HG03159 (cell line): ENCODE results near the gene CHCHD3.
"Not testable (repeated sequence)": the region's sequence is repeated elsewhere in the genome, so short reads cannot be mapped to it uniquely, and the experiment has no call there.

Source experiments
- ATAC-seq: cut with Tn5 transposase; IDR thresholded peaks from one replicate; pipeline ENCODE4 v1.9.1; 2021; ENCODE audit warnings: mild to moderate bottlenecking, moderate library complexity; ENCODE audit not compliant: unreplicated experiment

Gene CHCHD3

DNA sequence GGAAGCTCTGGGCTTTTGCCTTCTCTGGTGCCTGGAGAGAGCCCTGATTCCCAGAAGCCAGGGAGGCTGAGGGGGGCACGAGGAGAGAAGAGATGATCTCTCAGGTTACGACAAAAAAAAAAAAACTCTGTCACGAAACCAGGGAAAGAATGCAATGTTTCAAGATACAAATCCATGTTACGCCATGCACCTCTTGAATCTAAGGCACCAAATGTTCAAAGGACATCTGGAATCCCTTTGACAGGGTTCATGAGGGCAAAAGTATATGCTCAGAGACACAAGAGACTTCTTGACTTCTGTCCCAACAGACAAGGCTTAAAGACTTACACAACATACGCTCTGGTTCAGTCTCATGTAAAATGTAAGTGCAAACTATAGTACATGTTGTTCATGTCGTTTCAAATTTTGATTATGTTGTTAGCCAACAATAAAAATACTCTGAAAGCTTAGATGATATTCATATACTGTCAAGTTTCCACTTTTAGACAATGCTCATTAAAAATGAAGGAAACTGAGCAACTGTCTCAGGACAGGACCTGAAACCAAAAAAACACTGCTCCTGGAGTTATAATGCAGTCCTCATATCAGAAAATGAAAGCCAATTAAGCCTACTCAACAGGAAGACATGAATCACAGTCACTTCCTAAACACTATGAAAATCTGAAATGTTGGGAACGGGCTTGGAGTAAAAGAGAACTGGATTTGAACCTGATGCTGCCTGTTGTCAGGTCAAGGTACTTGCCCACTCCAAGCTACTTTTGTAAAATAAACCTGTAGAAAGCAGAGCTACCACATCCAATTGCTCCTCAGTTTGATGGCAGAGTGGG lies 72.3 kb downstream of the CHCHD3 start:
- no peak for ATAC-seq

DNA sequence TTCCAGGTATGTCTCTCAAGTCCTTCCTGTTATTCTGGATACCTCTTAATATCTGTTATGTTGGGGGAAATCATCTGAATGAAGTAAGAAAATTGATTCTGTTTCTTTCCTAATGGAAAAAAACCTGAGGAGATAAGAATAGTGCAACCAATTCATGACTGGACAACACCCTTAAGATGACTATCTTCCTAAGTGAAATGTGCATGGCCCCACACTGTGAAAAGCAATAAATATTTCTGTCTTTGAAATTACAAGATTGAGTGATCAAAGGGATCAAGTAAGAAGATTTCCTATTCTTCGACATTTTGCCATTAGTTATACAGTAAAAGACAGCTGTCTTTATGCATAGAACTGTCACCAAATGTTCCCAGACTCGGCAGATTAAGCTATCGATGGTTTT lies 73.9 kb downstream of the CHCHD3 start:
- no peak for ATAC-seq

DNA sequence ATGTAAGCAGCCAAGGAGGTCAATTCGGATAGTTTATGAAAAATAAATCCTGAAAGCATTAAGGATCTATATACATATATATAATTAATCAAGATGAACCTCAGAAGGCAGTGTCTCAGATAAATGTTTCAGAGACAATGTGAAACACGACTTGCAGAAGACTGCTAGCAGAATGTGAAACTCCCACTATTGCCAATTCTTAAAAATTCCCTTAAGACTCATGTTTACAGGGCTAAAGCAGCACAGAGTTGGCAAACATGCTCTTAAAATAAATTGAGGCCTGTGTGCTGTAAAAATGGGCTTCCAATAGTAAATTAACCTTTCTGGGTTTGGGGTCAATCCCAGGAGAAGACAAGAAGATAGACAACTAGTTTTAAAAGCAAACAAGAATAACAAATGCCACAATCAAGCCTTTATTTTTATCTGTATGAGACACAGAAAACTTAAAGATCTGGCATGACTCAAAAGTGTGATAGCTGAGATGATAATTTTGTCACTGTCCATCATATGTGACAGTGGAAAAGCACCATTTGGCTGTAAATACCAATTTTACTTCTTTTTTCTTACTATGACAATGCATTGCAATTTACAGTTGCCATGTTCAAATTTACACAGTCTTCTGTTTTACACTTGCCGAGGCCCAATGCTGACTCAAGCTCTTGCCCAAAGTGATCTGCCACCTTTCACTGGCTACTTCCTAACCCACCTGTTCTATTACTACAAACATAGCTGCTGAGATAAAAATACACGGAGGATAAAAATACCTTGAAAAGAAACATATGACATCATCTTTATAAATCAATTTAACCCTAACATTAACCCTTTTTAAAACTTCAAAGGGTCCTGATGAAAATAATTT lies 78.6 kb downstream of the CHCHD3 start:
- ATAC-seq = no peak

DNA sequence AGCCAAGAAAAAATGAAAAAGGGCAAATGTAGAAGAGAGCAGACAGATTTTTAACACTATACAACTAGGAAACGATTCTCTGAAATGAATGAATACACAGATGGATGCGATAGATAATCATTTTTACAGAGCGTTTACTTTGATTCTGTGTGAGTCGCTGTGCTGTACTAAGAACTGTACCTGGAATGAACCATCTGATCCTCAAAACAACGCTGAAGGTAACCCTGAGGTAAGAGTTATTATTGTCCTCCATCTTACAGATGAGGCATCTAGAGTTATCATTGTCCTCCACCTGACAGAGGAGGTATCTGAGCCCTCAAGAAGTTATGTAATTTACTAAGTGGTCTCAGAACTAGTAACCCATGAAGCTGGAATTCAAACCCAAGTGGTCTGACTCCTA lies 80.2 kb downstream of the CHCHD3 start:
- no peak for ATAC-seq

DNA sequence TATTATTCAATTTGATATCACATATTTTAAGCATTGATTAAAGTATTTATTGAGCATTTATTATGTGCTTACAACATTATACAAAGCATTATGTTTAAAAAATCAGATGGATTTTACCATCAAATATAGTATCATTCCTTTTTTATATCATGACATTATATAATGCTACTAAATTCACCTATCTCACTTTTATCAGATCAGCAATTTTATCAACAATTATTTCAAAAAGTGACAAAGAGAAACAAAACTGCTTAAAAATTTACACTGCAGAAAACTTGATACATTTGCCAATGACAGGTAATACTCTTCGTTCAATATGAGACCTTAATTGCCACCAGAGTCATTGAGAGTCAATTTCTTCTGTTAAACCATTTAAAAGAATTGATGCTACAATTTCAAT lies 82.0 kb downstream of the CHCHD3 start:
- ATAC-seq = no peak

DNA sequence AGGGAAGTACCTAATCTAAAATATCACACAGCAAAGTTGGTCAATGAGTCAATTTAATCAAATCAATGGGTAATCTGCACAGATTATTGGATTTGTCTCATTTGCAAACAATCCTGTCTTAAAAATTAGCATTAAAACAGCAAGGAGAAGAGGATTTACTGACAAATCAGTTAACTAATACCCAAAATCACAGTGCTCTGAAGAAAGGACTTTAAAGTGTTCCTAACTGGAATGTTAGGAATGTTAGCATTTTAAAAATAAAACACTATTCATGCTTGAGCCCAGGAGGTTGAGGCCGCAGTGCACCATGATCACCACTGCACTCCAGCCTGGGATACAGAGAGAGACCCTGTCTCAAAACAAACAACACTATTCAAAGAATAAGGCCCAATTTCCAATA lies 83.1 kb downstream of the CHCHD3 start:
- ATAC-seq = no peak

DNA sequence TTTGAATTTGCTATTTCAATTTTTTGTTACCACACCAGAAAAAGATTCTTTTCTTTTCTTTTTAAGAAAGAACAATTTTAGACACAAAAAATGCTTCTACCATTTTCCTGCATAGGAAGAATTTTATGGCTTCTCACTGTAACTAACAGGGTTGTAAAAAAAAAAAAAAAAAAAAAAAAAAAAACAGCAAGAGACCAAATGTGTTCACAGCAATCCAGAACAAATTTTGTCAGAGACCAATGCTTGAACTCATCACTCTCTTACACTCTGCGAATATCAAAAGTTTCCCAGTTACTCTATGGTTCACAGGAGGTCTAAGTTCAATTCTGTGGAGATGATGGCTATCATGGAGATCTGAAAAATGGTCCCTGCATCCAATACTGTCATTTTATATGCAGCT lies 84.4 kb downstream of the CHCHD3 start:
- no peak for ATAC-seq

DNA sequence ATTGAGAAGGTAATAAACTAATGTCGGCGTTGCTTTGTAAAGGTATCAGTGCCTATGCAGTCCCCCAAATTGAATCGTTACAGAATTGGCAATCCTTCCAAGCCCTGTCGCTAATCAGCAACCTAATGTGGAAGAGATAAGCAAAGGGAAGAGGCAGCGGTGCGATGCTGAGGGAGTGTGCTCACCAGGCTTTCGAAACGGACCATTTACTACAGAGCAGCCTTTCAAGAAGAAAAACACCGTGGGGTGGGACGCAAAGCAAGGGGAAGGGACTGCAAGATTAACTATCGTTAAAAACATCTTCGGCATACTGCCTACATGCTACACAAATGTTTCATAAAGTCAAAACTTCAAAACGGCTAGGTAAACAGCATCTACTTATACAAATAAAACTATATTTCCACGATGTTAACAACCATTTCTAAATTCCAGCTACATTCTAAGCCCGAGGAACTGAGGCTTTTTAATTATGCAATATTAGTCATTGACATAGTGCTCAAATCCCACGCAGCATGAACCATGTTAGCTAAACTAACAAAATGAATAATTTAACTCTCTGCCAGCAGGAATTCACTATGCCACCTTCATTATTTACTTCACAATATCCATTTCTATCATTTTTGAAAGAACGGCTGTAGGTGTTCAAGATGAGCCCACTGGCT lies 85.2 kb downstream of the CHCHD3 start:
- no peak for ATAC-seq

DNA sequence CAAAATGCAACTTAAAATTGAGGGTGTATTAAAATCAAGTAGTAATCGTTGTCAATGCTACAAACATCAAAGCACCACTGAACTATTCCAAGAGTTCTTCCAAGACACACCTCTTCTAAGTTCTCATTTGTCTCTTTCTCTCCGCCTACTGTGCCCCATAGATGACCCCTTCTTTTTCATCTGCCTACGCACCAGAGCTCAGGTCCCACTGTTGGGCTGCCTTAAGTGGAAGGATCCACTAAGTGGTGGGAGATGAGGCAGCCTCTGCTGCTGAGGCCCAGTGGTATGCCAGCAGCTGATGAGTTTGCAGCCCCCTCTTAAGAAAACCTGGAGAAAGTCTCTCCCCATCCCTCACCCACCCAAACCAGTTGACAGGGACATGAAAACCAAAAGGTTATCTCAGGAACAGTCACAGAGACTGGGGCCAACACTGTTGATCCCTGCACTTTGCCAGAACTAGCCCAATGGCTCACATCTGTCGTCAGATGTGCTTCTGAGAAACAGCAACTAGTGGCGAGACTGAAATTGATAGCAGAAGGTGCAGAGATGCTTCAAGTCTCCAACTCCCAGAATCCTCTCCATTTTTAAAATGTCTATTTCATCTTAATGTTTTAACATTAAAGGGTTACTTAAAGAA lies 88.4 kb downstream of the CHCHD3 start:
- no peak for ATAC-seq

DNA sequence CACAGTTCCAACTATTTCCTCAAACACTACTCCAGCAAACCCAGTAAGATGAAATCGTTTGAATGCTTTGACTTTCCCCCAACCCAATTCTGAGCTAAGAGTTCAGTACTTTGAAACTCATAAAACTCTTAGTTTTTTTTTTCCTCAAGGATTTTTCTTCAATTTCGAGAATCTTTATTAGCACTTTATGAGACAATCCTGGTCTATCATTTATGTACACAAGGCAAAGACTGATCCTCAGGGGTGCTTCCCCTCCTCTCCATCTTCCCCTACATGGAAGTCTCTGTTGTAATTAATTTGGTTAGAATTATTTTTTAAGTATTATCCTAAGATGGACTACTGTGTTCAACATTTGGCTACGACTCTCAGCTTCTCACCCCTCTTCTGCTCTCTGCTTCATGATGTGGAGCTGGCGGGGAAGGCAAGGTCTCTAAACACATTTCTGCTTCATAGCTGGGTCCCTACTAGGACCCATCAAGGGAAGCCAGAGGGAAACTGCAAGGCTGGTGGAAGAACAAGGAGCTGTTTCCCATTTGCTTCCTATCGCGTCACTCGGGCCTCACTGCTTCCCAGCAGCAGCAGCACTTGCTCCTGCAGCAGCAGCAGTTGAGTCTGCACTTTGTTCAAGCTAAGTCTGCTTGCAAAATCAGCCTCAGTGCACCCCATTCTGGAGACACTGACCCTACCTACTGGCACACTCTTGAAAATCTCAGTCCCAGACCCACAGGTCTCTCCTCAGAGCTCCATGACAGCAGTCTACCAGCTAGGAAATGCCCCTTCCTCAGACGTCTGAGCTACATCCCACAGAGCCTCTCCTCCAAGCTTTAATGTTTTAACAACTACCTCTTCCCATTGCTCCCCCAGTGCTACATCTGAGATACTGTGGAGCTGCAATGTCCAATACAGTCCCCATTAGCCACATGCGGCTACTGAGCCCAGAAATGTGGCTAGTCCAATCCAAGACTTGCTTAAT lies 90.0 kb downstream of the CHCHD3 start:
- ATAC-seq = no peak

DNA sequence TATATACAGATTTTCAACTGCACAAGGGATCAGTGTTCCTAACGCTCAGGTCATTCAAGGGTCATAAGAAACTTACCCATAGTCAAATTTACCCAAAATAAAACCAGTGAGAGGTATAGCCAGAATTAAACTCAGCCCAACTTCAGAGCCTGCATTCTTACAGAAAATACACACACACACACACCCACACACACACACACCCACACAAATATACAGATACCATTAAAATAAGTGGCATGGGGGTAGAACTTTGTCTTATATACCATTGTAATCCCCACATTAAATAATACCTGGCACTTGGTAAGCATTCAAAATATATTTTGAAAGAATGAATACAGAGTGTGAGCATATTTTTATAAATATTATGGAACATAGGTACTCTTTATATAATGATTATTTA lies 93.8 kb downstream of the CHCHD3 start:
- no peak for ATAC-seq

DNA sequence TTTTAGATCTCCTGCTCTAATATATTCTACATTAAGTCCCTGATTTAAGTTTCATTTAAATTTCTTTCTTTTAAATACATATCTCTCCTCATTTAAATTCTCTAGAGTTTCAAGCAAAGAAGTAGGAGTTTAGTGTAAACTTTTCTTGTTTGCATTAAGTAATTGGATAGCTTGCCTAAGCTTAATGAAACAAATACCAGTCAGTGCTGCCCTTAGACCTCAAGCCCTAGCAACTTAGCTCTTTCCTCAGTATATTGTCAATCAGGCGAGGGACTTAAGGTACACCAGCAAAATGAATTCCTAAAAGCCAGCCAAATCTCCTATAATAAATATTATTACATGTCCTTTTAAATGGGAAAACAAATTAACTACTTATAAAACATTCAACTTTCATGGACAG lies 101.5 kb downstream of the CHCHD3 start:
- no peak for ATAC-seq

DNA sequence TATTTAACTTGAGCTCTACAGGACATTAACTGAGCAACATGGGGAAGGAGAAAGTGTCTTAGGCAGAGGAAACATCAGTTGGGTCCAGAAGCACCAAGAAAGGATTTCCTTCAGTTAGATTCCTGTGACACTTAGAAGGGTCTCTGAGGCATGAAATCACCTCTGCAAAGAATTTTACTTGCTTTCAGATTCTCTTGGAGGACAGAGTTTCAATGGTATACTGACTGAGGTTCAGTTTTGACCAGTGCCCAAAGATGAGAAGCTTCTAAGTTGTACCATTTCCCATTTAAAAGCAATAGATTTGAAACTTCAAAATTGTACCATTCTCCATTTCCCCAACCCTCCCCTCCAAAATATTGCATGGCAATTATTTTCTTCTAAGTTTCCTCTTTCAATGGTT lies 102.4 kb downstream of the CHCHD3 start:
- no peak for ATAC-seq

DNA sequence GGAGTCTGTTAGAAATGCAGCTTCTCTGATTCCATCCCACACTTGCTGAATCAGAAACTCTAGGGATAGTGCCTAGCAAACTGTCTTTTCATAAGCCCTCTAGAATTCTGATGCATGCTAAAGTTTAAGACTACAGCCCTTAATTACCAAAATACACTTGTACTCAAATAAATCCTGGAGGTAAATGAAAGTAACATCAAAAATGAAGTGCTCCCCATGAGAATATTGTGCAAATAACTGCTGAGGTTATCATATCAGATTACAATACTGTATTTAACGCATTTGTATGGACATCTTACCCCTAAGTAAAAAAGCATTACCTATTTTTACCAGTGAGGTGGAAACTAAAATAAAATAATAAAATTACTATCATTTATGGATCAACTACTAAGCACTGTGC lies 104.7 kb downstream of the CHCHD3 start:
- ATAC-seq = no peak

DNA sequence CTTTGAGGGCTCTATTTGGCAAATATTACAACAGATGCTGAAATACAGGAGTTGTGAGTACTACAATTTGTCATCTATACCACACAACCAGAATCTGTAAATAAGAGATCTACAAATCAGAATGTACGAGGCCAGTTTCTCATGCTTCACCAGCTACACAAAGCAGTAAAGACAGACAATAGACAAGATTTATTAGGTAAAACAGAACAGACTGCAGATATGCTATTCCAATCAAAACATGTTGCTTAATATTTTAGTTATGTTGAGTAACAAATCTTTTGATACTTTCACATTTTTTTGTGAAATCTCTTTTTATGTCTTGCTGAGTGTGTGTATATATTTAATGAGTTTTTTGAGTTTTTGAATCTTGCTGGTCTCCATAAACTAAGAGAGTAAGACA lies 109.1 kb downstream of the CHCHD3 start:
- ATAC-seq = no peak

DNA sequence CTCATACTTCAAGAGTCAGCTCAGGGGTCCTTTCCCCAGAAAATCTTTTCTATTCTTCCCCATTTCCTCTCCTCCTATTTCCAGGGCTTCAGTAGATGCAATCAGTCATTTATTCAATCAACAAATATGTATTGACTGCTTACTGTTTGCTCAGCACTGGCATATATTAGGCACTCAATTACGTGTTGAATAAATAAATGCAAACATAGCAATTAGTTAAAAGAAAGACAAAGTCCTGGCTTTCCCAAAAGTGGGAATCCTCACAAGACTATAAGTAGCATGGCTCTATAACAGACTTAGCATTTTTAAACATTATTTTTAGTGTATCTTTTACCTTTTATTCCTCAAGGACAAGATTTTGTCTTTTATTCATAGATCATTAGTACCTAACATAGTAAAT lies 111.6 kb downstream of the CHCHD3 start:
- no peak for ATAC-seq

DNA sequence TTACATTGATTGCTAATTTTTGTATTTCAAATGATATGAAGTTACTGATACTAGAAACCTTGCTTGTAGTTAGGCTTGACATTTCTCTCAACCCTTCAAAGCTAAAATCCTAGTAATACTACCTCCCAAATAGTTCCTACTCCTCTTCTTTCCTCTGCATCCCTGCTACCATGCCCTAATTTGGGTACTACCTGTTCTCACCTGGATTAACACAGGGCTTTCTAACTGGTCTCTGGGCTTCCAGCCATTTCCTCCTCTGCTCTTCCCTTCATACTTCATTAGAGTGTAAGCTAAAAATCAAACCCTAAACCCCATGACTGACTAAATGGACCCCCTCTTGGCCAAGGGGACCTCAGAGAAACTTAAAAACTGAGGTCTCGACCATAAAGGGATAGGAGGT lies 112.4 kb downstream of the CHCHD3 start:
- ATAC-seq = no peak

DNA sequence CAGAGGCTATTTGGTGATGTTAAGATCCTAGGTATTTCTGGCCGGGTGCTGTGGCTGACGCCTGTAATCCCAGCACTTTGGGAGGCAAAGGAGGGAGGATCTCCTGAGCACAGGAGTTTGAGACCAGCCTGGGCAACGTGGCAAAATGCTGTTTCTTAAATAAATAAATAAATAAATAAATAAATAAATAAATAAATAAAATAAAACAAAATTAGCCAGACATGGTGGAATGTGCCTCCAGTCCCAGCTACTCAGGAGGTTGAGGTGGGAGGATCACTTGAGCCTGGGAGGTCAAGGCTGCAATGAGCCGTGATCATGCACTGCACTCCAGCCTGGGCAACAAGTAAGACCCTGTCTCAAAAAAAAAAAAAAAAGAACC lies 114.4 kb downstream of the CHCHD3 start:
- ATAC-seq = not testable (repeated sequence)

DNA sequence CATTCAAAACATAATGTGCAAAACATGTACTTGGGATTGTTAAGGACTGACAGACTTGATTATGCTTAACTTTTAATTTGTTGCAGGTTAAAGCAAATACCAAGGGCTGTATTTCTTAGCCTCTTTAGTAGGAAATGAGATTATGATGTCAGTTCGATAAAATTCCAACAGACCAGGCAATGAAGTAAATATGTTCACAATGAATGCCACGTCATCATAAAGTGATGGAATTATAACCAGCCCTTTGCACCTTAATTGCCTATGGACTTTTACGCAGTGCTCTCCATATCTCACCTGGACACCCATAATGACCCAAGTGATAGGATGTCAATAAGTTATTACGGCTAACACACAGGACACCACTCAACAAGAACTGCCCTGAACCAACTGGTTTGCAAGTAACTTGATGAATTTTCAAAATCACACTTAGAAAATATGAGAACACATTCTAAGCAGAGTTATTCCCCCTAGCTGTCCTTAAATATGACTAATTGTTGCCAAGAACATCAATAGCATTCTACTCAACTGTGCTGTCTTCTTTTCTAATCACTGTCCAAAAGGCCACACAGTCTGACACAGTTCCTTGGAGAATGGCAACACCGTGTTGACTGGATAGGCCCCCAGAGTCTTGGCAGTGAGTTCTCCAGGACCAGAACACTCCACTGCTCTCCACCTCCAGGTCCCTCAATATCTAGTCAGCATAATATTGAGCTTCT lies 115.0 kb downstream of the CHCHD3 start:
- ATAC-seq = no peak
